DMS114 treated with DMSO at 0.1 percent for 48 hours (cell line): ENCODE measurements around the gene TSPO2.

Source experiments
- DNase-seq: peaks from one replicate; lab custom pipeline; 2025; ENCODE audit not compliant: unreplicated experiment; lab: John Stamatoyannopoulos, UW

Gene TSPO2

DNA sequence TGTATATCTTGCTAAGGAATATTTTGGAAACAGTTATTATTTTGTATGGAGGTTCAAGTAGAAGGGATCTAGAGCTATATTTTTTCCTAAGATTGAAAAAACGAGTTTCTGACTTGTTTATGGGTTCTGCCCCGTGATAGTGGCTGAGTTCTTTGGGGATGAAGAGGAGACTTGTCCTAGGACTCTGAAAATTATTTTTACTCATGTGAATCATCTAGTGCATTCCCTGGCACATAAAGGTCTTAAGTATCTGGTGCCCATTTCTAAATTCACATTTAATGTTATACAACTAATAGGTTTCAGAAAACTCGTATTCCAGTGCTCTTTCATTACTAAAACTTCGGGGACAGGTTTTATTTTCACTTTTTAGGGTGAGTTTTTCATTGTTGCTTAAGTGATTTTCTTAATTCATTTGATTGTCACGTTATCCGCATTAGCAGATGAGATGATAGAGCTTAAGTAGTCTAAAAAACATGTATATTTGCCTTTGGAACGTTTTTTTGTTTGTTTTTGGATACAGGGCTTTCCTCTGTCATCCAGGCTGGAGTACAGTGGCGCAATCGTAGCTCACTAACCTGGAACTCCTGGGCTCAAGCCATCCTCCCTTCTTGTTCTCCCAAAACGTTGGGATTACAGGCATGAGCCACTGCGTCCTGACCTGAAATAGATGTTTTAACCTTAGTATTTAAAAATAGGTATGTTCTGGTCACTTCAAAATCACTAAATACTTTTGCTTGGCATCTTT is 32.6 kb downstream of the TSPO2 start:
- no peak for DNase-seq

DNA sequence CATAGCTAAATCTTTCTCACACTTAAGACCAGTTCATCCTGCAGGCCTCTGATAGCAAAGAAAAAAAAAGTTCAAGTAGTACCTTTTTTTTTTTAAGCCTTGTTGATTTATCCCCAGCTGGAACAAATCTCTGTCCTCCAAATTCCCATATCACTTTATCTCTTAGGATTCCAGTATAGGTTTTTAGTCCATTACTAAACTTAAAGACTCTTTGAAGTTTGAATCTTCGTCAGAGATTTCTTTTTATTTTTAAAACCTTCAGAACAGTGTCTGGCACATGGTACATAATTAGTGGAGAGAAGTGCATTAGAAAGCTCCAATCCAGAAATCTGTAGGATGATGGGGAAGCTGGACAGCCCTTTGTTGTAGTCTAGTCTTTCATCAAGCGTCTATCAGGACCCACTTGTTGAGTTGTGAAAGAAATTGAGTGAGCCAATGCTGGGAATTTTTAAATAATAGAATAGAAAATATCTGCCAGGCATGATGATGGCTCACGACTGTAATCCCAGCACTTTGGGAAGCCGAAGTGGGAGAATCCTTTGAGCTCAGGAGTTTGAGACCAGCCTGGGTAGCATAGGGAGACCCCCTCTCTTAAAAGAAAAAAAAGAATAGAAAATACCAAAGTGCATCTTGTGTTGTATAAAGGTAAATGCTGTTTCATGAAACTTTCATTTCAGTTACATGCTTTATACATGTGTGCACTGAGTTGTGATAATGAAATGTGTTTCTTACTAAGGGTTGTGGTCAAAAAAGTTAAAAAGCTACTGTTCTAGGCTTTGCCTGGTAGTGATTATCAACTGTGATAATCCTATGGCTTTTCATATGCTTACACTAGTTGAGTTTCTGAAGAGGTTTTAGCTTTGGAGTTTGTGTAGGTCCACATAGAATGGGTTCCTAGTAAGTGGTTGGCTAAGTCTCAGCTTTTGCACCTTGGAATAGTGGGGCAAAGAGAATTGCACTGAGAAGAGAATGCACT is 33.7 kb downstream of the TSPO2 start:
- no peak for DNase-seq

DNA sequence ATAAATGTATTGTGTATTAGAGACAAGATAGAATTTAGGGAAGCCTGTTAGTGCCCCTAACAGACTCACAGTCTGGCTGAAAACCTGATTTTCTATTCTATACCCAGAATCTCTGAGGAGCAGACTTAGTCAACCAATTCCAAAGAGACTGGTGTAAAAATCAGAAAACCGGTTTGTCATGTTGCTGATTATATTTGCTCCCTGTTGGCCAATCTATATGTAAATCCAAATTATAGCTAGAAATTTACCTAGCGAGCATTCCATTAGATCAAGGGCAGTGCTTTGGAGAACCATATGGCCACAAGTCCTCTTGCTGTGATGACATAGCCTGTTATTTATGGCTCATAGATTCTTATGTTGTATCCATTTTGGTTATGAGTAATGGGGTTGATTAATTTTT is 35.3 kb downstream of the TSPO2 start:
- no peak for DNase-seq

DNA sequence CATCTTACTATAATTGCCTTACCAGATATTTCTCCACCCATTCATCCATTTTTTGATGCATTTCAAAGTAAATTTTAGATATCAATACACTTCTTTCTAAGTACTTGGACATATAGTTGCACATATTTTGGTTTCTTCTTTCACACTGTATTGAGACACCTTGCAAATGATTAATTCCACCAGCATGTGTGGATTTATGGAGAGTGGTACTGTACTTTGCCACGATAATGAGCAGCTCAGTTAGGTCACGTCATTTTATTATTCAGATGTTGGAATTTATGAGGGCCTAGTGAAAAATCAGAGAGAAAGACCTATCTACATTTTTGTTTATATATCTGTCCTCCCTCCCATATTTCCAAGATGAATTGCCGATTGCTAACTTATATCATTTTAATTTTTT is 35.8 kb downstream of the TSPO2 start:
- no peak for DNase-seq

DNA sequence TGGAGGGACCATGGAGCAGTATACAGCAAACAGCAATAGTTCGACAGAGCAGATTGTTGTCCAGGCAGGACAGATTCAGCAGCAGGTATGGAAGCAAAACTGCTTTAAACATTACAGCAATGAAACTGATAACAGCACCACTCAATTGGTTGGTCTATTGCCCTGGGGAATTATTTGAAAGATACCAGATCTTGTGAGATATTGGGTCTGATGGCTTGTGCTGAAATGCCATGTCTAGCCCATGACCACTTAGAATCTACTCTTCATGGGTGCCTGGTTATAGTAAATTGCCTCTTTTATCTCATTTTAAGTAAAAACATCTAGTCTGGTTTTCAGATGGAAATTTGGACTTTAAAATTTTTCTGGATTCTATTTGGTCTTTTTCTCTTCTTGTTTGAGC is 36.8 kb downstream of the TSPO2 start:
- no peak for DNase-seq

DNA sequence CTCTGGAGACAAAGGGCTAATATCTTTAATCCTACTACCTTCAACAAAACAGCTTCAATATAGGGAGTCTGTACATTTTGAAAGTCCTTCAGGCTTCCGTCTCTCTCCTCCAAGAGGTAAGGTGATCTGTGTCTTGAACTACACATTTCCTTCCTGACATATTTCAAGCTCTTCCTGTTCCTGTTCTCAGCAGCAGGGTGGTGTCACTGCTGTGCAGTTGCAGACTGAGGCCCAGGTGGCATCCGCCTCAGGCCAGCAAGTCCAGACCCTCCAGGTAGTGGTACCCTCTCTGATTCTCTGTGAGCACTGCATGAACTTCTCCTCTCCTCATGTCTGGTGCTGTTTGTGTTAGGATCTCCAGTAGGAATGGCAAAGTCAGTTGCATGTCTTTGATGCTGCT is 38.4 kb downstream of the TSPO2 start:
- no peak for DNase-seq

DNA sequence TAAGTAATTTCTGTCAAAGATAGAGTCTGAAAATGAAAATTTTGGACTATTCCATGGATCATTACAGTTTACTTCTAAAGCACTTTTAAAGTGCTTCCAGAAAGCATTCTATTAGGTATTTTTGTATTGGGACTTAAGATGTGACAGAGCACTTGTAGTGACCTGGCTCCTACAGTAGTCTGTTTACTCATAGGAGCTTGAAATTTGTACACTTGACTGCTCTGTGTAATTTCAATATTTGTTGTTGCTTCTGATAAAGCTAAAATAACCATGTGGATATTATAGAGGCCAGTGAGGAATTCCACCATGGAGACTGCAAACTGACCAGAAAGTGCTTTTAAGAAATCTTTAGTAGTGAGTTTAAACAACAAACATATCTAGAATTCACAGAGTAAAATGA is 40.8 kb downstream of the TSPO2 start:
- no peak for DNase-seq

DNA sequence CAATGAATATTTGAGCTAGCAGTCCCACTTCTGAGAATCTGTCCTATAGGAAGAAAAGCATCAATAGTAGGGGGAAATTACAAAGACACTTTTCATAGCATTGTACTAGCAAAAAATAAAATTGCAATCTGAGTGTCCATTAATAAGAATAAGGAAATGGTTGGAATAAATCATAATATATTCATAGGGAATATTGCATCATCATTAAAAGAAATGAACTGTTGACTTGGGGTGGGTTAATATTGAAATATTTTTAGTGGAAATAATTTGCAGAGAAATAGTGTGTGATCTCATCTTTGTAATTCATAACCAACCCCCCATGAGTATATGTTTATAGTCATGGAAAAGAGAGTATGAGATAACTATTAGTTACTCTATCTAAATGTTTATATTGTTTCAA is 42.9 kb downstream of the TSPO2 start:
- DNase-seq, result no peak

DNA sequence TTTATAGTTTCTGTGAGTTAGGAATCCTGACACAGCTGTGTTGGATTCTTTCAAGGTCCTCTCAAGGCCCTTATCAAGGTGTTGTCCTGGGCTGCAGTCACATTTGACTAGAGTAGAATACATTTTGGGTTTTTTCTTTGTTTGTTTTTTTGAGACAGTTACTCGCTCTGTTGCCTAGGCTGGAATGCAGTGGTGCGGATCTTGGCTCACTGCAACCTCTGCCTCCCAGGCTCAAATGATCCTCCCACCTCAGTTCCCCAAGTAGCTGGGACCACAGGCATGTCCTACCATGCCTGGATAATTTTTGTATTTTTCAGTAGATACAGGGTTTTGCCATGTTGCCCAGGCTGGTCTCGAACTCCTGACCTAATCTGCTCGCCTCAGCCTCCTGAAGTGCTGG is 46.2 kb downstream of the TSPO2 start:
- no peak for DNase-seq

DNA sequence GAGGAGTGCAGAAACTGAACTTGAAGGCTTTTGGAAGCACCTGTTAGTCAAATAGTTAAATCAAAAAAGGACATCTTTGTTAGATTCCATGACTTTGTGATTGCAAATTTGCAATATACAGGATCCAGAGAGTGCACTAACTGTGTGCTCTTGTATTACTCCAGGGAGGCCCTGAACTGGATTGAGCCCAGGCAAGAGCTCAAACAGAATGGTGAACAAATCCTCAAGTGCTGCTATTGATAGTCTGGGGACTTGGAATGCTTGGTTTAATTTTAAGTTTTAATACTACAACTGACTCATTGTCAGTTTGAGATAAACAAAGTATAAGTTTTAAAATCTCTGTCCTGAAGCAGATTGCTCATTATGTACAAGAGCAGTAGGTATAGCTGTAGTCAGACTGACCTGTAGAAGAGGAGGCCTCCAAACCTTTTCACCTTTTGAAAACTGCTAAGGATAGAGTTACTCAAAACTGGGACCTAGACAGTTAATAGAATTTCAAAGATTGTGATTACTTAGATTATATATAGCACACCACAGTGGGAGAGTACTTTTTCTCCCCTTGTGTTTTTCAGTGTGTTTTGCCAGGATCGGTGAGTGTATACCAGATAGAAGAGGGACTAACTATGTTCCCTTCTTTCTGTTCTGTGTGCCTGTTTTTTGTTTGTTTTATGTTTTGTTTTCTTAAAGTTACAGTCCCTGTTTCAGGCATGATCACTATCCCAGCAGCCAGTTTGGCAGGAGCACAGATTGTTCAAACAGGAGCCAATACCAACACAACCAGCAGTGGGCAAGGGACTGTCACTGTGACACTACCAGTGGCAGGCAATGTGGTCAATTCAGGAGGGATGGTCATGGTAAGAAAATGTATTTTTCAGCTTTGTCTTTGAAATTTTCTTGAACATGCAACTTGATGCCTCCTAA is 48.8 kb downstream of the TSPO2 start:
- DNase-seq, result no peak

DNA sequence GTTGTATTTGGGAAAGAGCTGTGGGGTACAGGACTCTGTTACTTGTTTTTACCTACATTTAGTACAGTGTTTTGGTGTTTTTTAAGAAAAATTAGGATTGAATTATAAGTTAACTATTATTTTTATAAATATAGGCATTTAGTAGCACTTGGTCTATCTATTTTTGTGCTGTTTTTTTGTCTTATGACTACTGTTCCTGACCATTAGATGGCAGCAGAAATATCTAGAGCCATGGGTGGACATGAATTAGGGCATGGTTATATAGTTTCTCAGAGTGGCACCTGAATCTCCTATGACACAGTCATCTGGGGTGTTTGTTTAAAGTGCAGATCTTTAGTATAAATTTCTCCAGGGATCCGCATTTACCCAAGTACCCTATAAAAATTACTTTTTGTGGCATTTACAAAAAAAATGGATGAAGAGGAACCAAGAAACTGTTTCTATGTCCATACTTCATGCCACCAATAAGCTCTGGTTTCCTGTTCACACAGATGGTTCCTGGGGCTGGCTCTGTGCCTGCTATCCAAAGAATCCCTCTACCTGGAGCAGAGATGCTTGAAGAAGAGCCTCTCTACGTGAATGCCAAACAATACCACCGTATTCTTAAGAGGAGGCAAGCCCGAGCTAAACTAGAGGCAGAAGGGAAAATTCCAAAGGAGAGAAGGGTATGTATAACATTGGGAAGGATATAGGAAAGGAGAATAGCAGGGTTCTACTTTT is 50.3 kb downstream of the TSPO2 start:
- DNase-seq, result peak; percentile 54

DNA sequence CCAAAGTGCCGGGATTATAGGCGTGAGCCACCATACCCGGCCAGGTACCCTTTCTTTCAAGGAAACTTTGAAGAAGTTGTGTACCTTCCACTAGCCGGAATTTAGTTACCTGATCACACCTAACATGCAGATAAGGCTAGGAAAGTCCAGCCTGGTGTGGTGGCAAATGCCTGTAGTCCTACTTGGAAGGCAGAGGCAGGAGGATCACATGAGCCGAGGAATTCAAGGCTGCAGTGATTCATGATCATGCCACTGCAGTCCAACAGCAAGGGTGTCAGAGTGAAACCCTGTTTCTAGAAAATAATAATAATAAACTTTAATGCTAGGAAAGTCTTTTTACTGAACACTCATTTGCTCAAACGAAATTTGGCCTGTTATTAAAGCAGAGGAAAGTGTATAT is 51.5 kb downstream of the TSPO2 start:
- DNase-seq, result no peak
